GM12873 (cell line): ENCODE data around the gene KDM4B.

Source experiments
- CTCF ChIP-seq: IDR thresholded peaks from 2 replicates; pipeline ENCODE4 v1.5.1; 2012; ENCODE audit warnings: low read depth, mild to moderate bottlenecking, moderate library complexity, low read length, control low read depth; ENCODE audit not compliant: insufficient read depth; ENCODE audit errors: missing control alignments

The KDM4B gene

DNA sequence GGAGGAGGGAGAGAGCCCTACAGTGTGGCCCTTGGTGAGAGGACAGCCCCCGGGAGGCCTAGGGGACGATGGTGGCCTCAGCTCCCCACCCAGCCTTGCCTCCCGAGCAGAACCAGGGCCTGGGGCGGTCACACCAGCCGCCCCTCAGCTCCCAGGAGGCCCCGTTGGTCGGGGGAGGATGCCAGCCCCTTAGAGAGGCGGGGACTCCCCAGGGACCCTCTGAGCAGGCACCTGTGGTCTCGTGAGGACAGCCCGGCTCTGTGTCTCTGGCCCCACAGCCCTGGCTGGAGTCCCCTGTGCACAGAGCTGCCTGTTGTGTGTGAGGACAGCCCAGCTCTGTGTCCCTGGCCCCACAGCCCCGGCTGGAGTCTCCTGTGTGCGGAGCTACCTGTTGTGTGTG is 158.8 kb downstream of the KDM4B start:
- no peak for TF ChIP-seq CTCF

DNA sequence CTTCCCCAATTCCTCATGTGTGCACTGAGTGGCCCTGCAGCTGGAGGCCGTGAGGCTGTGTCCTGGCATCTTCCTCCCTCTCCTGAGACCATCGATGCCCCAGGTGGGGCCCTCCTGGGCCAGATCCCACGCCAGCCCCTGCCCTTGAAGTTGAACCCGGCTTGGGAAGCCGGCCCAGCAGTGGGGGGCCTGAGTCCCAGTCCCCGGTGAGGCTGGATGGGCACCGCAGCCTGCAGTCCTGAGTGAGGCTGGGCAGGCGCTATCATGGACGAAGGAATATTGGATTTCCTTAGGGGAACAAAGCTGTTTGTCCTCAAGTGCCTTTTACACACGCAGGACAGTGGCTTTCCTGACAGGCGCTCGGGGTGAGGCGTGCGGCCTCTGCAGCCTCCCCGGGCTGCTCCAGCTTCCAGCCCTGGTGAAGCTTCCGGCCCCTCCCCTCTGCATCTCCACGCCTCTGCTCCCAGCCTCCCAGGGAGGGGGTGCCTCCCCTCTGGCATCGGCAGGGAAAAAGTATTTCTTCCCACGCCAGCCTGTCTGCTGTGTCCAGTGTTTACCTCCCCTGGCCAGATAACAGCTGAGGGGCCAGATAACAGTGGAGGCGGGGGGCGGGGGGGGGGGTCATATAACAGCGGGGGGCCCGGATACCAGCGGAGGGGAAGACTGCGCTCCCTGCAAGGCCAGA is 159.5 kb downstream of the KDM4B start:
- TF ChIP-seq CTCF, result no peak

GRCh38 chr19:5128936-5129389 is 160.1 kb downstream of the KDM4B start:
- TF ChIP-seq CTCF, result no peak

GRCh38 chr19:5129691-5130090 is 160.8 kb downstream of the KDM4B start:
- no peak for TF ChIP-seq CTCF

- TF ChIP-seq CTCF, result no peak
These were observed 161.6 kb downstream of the KDM4B start for GRCh38 chr19:5130371-5131030.

DNA sequence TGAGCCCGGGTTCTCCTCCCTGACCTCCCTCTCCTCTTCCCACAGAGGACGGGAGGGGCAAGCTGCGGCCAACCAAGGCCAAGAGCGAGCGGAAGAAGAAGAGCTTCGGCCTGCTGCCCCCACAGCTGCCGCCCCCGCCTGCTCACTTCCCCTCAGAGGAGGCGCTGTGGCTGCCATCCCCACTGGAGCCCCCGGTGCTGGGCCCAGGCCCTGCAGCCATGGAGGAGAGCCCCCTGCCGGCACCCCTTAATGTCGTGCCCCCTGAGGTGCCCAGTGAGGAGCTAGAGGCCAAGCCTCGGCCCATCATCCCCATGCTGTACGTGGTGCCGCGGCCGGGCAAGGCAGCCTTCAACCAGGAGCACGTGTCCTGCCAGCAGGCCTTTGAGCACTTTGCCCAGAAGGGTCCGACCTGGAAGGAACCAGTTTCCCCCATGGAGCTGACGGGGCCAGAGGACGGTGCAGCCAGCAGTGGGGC is 162.2 kb downstream of the KDM4B start:
- TF ChIP-seq CTCF, result peak; percentile 51

- TF ChIP-seq CTCF, result no peak
These were observed 162.7 kb downstream of the KDM4B start for GRCh38 chr19:5131506-5132205.
